Stimulated activated naive CD4-positive, alpha-beta T cell (primary cell): ENCODE data around the gene HLF.
"Not testable (repeated sequence)": the region's sequence is repeated elsewhere in the genome, so short reads cannot be mapped to it uniquely, and the experiment has no call there.

Experiments used
- DNase-seq, 6 experiments: peaks; one replicate each; lab custom pipeline; 2025; lab: John Stamatoyannopoulos, UW

Gene HLF

GRCh38 chr17:55311767-55312375 lies 47.1 kb downstream of the HLF start:
- DNase-seq = no peak

GRCh38 chr17:55312852-55313251 lies 48.1 kb downstream of the HLF start:
- DNase-seq = no peak

- no peak for DNase-seq
Measured at GRCh38 chr17:55314061-55314783, 49.5 kb downstream of the HLF start.

DNA sequence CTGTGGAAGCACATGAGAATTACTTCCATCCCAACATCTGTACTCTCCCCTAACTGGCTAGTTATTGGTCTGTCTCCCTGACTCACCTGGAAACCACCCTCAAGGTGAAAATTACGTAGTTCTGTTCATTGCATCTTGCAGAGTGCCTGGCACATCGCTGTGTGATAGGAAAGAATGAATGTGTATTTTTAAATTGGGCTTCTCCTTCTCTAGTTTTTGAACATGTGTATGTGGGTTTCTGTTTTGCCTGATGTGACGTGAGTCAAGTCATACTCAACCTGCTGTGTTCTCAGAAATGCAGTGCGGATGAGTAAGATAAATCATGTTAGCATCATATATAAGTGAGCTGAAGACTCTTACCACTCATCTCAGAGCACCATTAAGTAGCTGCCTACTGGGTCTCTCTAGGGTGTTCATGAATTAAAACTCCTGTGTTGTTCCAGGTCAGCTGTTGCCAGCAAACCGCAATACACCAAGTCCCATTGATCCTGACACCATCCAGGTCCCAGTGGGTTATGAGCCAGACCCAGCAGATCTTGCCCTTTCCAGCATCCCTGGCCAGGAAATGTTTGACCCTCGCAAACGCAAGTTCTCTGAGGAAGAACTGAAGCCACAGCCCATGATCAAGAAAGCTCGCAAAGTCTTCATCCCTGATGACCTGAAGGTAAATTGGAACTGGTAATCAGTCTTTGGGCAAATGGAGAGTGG lies 50.2 kb downstream of the HLF start:
- DNase-seq = no peak

DNA sequence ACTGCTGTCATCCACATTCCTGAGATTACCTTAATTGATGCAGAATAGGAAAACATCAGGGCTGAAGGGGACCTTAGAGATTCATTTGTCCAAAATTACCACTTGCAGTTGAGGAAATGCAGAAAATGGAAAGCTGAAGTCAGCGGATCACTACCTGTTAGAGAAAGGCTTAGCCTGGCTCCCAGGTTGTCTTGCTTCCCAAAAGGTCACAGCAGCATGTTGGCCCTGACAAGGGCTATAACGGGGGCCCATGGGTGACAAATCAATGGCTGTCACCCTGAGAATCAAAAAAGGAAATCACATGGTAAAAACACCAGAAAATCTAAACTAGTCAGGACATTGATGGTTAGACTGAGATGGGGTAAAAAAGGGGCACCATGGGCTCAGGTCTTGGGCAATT lies 51.7 kb downstream of the HLF start:
- no peak for DNase-seq

- no peak for DNase-seq
Measured at GRCh38 chr17:55317284-55317683, 52.5 kb downstream of the HLF start.

DNA sequence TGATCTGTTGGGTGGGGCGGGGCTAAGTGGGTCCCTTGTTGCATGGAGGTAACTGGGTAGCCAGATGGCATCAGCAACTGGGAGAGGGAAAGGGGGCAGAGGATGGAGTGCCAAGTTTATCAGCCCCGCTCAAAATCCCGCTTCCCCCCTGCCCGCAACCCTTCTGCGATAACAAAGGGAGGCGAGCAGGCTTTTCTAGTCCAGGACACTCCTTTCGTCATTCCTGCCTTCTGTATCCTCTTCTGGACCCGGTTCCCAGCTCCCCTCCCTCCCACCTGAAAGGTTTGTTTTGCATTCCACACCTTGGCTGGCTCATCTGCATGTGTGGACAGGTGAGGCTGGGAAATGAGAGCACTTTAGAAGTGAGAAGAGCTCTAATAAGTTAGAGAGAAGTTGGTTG lies 53.3 kb downstream of the HLF start:
- no peak for DNase-seq

DNA sequence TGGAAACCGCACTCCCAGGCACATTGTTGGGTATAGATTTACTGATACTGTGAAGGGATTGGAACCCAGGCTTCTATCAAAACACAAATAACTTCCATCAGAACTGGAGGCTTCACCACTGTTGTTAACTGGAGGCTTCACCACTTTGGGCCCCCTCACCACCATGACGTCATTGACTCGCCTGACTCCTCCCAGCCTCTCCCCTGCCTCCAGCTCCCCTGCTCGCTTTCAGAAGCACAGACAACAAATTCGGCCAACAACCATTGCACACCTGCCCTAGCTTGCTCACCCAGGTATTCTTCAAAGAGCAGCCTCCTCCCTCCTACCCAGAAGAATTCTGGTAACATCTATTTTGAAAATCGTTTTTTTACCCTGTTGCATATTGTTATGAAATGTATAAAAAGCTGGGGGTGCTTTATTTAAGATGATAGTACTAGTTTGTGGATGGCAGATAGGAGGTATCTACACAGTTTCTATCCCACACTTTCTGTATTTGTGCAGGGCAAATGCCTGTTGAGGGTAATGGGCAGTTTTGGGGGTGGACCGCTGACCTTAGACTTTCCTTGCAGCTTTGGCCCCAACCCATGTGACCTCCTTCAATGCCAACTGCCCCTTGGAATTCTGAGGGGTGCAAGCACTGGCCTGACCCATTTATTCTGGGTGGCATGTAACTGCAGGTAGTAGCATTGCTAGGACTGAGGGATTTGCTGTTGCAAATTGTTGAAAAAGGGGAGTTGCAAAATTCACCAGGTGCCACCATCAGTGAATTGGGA lies 54.1 kb downstream of the HLF start:
- no peak for DNase-seq

GRCh38 chr17:55319933-55320593 lies 55.3 kb downstream of the HLF start:
- no peak for DNase-seq

GRCh38 chr17:55320594-55321426 lies 56.0 kb downstream of the HLF start:
- DNase-seq = no peak

- DNase-seq = no peak
Measured at GRCh38 chr17:55321427-55322060, 56.8 kb downstream of the HLF start.

DNA sequence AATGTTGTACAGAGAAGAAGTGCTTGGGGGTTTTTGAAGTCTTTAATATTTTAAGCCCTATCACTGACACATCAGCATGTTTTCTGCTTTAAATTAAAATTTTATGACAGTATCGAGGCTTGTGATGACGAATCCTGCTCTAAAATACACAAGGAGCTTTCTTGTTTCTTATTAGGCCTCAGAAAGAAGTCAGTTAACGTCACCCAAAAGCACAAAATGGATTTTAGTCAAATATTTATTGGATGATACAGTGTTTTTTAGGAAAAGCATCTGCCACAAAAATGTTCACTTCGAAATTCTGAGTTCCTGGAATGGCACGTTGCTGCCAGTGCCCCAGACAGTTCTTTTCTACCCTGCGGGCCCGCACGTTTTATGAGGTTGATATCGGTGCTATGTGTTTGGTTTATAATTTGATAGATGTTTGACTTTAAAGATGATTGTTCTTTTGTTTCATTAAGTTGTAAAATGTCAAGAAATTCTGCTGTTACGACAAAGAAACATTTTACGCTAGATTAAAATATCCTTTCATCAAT lies 57.8 kb downstream of the HLF start:
- no peak for DNase-seq

- DNase-seq = no peak
Measured at GRCh38 chr17:55323518-55324295, 58.9 kb downstream of the HLF start.

DNA sequence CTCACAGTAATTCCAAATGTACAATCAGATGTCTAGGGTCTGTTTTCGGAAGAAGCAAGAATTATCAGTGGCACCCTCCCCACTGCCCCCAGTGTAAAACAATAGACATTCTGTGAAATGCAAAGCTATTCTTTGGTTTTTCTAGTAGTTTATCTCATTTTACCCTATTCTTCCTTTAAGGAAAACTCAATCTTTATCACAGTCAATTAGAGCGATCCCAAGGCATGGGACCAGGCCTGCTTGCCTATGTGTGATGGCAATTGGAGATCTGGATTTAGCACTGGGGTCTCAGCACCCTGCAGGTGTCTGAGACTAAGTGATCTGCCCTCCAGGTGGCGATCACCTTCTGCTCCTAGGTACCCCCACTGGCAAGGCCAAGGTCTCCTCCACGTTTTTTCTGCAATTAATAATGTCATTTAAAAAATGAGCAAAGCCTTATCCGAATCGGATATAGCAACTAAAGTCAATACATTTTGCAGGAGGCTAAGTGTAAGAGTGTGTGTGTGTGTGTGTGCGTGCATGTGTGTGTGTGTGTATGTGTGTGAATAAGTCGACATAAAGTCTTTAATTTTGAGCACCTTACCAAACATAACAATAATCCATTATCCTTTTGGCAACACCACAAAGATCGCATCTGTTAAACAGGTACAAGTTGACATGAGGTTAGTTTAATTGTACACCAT lies 59.7 kb downstream of the HLF start:
- DNase-seq = no peak

DNA sequence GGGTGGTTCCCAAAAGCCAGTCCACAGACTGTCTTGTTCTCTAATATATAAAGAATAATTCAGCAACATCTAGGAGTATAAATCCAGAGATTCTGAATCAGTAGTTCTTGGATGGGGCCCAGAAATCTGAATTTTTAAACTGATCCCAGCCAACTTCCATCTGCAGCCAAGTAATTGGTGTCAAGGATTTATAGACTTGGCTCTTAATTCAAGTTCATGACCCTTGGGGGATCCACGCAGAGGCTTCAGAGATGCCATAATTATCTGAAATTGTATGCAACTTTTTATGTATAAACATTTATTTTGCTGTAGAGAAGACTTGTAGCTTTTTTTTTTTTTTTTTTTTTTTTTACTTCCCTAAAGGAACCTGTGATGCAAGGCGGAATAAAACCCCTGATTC lies 60.6 kb downstream of the HLF start:
- DNase-seq = no peak

GRCh38 chr17:55326030-55326429 lies 61.3 kb downstream of the HLF start:
- DNase-seq = no peak

DNA sequence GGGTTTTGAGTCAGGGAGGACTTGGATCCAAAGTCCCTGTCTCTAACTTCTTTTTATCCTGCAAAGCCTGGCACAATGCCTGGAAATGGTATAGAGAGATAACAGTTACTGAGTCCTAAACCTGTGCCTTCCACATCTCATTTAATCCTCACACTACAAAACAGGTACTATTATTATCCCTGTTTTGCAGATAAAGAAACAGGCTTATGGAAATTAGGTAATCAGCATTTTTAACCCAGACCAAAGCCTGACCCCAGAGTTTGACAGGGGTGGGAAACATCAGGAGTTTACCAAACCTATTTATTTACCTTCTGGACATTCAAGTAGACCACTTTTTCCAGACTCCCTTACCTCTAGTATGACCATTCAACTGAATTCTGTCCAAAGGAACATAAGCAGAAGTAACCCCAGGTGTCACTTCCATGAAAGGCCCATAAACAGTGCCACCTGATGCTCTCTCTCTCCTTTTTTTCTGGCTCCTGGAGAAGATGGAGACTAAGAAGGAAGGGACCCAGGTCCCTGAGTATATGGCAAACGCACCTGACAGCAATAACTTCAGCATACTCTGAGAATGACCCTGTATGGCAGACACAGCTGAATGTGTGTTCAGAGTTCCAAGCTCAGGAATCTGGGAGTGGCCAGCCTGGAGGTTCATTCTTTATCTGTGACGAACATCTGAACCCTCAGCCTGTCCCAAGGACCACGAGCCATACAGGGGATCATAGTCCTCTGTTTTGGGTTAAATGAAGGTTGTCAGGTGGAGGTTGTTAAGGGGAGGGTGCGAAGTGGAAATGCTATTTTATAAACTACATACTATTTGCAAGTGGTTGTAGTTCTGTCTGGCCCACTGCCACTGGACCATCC lies 62.7 kb downstream of the HLF start:
- no peak for DNase-seq

- not testable (repeated sequence) for DNase-seq
Measured at GRCh38 chr17:55328514-55328913, 63.8 kb downstream of the HLF start.
